HepG2 (cell line): ENCODE results near the gene FAM167B. TPM values are rescaled to one million over a fixed set of nuclear protein-coding genes. Genes with fewer than 3 reads are reported as not detected.

ENCODE experiments used
- CBX1 ChIP-seq: IDR thresholded peaks from one replicate; pipeline ENCODE4 v1.6.1; 2016; ENCODE audit warnings: antibody characterized with exemption, low read depth
- CCAR2 ChIP-seq: fragments of 200-400 bp; formaldehyde crosslinking; optimal IDR thresholded peaks from 2 replicates; pipeline ENCODE3; 2018; ENCODE audit warnings: low read depth, mild to moderate bottlenecking, low read length, moderate library complexity
- CENPX ChIP-seq: sonication (generic); formaldehyde crosslinking; IDR thresholded peaks from 2 replicates; pipeline ENCODE4 v1.9.0; 2021; ENCODE audit warnings: mild to moderate bottlenecking, missing genetic modification reagents, moderate library complexity
- HOXA3 ChIP-seq: sonication (generic); formaldehyde crosslinking; IDR thresholded peaks from 2 replicates; pipeline ENCODE4 v1.5.0; 2020; ENCODE audit warnings: missing genetic modification reagents
- LCORL ChIP-seq, 2 experiments: fragments of 450-650 bp in 1 of 2; sonication (generic) in 1 of 2; formaldehyde crosslinking in 1 of 2; IDR thresholded peaks; 2 replicates each; pipeline versions ENCODE4 v1.5.0 to v1.6.1; 2017 to 2020; ENCODE audit warnings: antibody characterized with exemption in 1 of 2, missing genetic modification reagents in 1 of 2
- MAZ ChIP-seq, 2 experiments: sonication (generic) in 1 of 2; formaldehyde crosslinking in 1 of 2; IDR thresholded peaks; 2 replicates each; pipeline versions ENCODE4 v1.5.0 to v1.6.1; 2012 to 2020; ENCODE audit warnings: low read depth in 2 of 2, mild to moderate bottlenecking in 2 of 2, borderline replicate concordance in 1 of 2, improper control_type of control experiment in 1 of 2, low read length in 1 of 2, missing genetic modification reagents in 1 of 2, moderate library complexity in 1 of 2
- MLLT10 ChIP-seq: sonication (generic); formaldehyde crosslinking; IDR thresholded peaks from 2 replicates; pipeline ENCODE4 v1.4.0; 2020; ENCODE audit warnings: missing genetic modification reagents
- PCBP1 ChIP-seq: fragments of 200-400 bp; formaldehyde crosslinking; IDR thresholded peaks from 2 replicates; pipeline ENCODE4 v1.6.1; 2017; ENCODE audit warnings: mild to moderate bottlenecking, low read depth, low read length, borderline replicate concordance
- YEATS2 ChIP-seq: sonication (generic); formaldehyde crosslinking; IDR thresholded peaks from 2 replicates; pipeline ENCODE4 v1.4.0; 2020; ENCODE audit warnings: missing genetic modification reagents, borderline replicate concordance
- ZBTB1 ChIP-seq: sonication (generic); formaldehyde crosslinking; IDR thresholded peaks from 2 replicates; pipeline ENCODE4 v1.4.0; 2020; ENCODE audit warnings: missing genetic modification reagents, borderline replicate concordance
- ZNF441 ChIP-seq: sonication (generic); formaldehyde crosslinking; IDR thresholded peaks from 2 replicates; pipeline ENCODE4 v1.7.0; 2021; ENCODE audit warnings: missing genetic modification reagents, borderline replicate concordance
- ZNF547 ChIP-seq: sonication (generic); formaldehyde crosslinking; IDR thresholded peaks from 2 replicates; pipeline ENCODE4 v1.5.1; 2020; ENCODE audit warnings: mild to moderate bottlenecking, missing genetic modification reagents
- ZNF780A ChIP-seq: sonication (generic); formaldehyde crosslinking; IDR thresholded peaks from 2 replicates; pipeline ENCODE4 v1.8.0; 2022; ENCODE audit warnings: mild to moderate bottlenecking, missing genetic modification reagents, moderate library complexity
- polyA plus RNA-seq, 8 experiments: library from polyadenylated mRNA; depleted of rRNA in 3 of 8; stranded (reverse) in 7 of 8; unstranded in 1 of 8; fragments of >200 nt; fragmentation: Illumina TruSeq in 4 of 8; extraction: Trizol in 4 of 8; gene quantifications; 2 replicates each; pipeline versions ENCODE4 v1.2.1 to v1.2.3, GENCODE V29; 2011 to 2016; ENCODE audit warnings: low read depth in 4 of 8, missing spikeins in 1 of 8, mixed read lengths in 1 of 8; ENCODE audit not compliant: insufficient read depth in 1 of 8
- total RNA-seq, 5 experiments: library from RNA; depleted of rRNA; stranded (reverse); fragments of >200 nt; fragmentation: Illumina TruSeq; extraction: Trizol; gene quantifications; 2 replicates each; pipeline ENCODE4 v1.2.3, GENCODE V29; 2016; ENCODE audit warnings: low read depth in 1 of 5
- TF ChIP-seq, protein P1 (sequence below): sonication (generic); formaldehyde crosslinking; IDR thresholded peaks from 2 replicates; pipeline ENCODE4 v1.4.0; 2020; ENCODE audit warnings: missing genetic modification reagents
- TF ChIP-seq, protein P2 (sequence below): sonication (generic); formaldehyde crosslinking; IDR thresholded peaks from 2 replicates; pipeline ENCODE4 v1.4.0; 2020; ENCODE audit warnings: missing genetic modification reagents, borderline replicate concordance
- TF ChIP-seq, protein P3 (sequence below): IDR thresholded peaks from 2 replicates; pipeline ENCODE4 v1.6.1; 2016; ENCODE audit warnings: missing genetic modification reagents, missing compliant biosample characterization
- TF ChIP-seq, protein P4 (sequence below): sonication (generic); formaldehyde crosslinking; IDR thresholded peaks from 2 replicates; pipeline ENCODE4 v1.4.0; 2020; ENCODE audit warnings: mild to moderate bottlenecking, low read depth, missing genetic modification reagents
- TF ChIP-seq, protein P5 (sequence below): sonication (generic); formaldehyde crosslinking; IDR thresholded peaks from 2 replicates; pipeline ENCODE4 v1.4.0; 2020; ENCODE audit warnings: missing genetic modification reagents

The FAM167B gene
- total and polyA plus RNA-seq, 2 of the 13 experiments (the other 11 are each of a cell fraction or from before 2014, with no cell fraction given), result 0.15 to 0.70 TPM

GRCh38 chr1:32247983-32248889 is 1.2 kb downstream of the FAM167B start (continued):
- no peak for TF ChIP-seq LCORL (IDR thresholded peaks at IDR 0.05)
- TF ChIP-seq LCORL (CRISPR knock-in tag; IDR thresholded peaks at IDR 0.05), result peak; percentile 55; the same call in 1 of the 2 replicates
- TF ChIP-seq, protein P1, sequence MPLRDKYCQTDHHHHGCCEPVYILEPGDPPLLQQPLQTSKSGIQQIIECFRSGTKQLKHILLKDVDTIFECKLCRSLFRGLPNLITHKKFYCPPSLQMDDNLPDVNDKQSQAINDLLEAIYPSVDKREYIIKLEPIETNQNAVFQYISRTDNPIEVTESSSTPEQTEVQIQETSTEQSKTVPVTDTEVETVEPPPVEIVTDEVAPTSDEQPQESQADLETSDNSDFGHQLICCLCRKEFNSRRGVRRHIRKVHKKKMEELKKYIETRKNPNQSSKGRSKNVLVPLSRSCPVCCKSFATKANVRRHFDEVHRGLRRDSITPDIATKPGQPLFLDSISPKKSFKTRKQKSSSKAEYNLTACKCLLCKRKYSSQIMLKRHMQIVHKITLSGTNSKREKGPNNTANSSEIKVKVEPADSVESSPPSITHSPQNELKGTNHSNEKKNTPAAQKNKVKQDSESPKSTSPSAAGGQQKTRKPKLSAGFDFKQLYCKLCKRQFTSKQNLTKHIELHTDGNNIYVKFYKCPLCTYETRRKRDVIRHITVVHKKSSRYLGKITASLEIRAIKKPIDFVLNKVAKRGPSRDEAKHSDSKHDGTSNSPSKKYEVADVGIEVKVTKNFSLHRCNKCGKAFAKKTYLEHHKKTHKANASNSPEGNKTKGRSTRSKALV (CRISPR knock-in tag), result peak; percentile 45; the same call in 1 of the 2 replicates
- TF ChIP-seq, protein P2, sequence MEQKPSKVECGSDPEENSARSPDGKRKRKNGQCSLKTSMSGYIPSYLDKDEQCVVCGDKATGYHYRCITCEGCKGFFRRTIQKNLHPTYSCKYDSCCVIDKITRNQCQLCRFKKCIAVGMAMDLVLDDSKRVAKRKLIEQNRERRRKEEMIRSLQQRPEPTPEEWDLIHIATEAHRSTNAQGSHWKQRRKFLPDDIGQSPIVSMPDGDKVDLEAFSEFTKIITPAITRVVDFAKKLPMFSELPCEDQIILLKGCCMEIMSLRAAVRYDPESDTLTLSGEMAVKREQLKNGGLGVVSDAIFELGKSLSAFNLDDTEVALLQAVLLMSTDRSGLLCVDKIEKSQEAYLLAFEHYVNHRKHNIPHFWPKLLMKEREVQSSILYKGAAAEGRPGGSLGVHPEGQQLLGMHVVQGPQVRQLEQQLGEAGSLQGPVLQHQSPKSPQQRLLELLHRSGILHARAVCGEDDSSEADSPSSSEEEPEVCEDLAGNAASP, result peak; percentile 70; the same call in 1 of the 2 replicates
- no peak for TF ChIP-seq MAZ (IDR thresholded peaks at IDR 0.05; ENCODE audit: borderline replicate concordance, low read depth, low read length)
- TF ChIP-seq MAZ (CRISPR knock-in tag; IDR thresholded peaks at IDR 0.05; ENCODE audit: low read depth), result peak; percentile 72
- TF ChIP-seq, protein P3, sequence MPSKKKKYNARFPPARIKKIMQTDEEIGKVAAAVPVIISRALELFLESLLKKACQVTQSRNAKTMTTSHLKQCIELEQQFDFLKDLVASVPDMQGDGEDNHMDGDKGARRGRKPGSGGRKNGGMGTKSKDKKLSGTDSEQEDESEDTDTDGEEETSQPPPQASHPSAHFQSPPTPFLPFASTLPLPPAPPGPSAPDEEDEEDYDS (CRISPR knock-in tag), result no peak
- TF ChIP-seq CENPX (CRISPR knock-in tag), result no peak
- TF ChIP-seq HOXA3, result peak; percentile 64; the same call in 1 of the 2 replicates
- TF ChIP-seq ZBTB1 (CRISPR knock-in tag), result no peak
- no peak for TF ChIP-seq MLLT10 (CRISPR knock-in tag)
- TF ChIP-seq, protein P4, sequence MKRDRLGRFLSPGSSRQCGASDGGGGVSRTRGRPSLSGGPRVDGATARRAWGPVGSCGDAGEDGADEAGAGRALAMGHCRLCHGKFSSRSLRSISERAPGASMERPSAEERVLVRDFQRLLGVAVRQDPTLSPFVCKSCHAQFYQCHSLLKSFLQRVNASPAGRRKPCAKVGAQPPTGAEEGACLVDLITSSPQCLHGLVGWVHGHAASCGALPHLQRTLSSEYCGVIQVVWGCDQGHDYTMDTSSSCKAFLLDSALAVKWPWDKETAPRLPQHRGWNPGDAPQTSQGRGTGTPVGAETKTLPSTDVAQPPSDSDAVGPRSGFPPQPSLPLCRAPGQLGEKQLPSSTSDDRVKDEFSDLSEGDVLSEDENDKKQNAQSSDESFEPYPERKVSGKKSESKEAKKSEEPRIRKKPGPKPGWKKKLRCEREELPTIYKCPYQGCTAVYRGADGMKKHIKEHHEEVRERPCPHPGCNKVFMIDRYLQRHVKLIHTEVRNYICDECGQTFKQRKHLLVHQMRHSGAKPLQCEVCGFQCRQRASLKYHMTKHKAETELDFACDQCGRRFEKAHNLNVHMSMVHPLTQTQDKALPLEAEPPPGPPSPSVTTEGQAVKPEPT, result peak; percentile 77; the same call in 1 of the 2 replicates
- TF ChIP-seq YEATS2 (CRISPR knock-in tag), result peak; percentile 32; the same call in 1 of the 2 replicates
- TF ChIP-seq CCAR2, result no peak
- no peak for TF ChIP-seq ZNF547
- TF ChIP-seq PCBP1, result 0 out of 2 replicates have a peak, but pooled peaks have one; percentile 75
- no peak for TF ChIP-seq ZNF780A
- TF ChIP-seq, protein P5, sequence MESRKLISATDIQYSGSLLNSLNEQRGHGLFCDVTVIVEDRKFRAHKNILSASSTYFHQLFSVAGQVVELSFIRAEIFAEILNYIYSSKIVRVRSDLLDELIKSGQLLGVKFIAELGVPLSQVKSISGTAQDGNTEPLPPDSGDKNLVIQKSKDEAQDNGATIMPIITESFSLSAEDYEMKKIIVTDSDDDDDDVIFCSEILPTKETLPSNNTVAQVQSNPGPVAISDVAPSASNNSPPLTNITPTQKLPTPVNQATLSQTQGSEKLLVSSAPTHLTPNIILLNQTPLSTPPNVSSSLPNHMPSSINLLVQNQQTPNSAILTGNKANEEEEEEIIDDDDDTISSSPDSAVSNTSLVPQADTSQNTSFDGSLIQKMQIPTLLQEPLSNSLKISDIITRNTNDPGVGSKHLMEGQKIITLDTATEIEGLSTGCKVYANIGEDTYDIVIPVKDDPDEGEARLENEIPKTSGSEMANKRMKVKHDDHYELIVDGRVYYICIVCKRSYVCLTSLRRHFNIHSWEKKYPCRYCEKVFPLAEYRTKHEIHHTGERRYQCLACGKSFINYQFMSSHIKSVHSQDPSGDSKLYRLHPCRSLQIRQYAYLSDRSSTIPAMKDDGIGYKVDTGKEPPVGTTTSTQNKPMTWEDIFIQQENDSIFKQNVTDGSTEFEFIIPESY (CRISPR knock-in tag), result peak; percentile 39; the same call in 1 of the 2 replicates
- peak; percentile 58 for TF ChIP-seq CBX1
- TF ChIP-seq ZNF441 (CRISPR knock-in tag), result 0 out of 2 replicates have a peak, but pooled peaks have one; percentile 38
